ENCODE results near the gene SMIM36. TPM values are rescaled to one million over a fixed set of nuclear protein-coding genes. Genes with fewer than 3 reads are reported as not detected.
"Not testable (repeated sequence)": the region's sequence is repeated elsewhere in the genome, so short reads cannot be mapped to it uniquely, and the experiment has no call there.

The SMIM36 gene
- total RNA-seq, 2 experiments from 2014 or later: not detected

- Mint-ChIP-seq H3K9me3 (no peaks in the 10 kb centered on the region), H3K27ac (no peak overlapping the region), H3K27me3 (ENCODE audit: low read depth) (peaks cover 4% of the 10 kb centered on the region), H3K4me3 (no peak overlapping the region), H3K4me1 (ENCODE audit: low read depth) (peaks cover 31% of the 10 kb centered on the region), H3K36me3 (ENCODE audit: low read depth) (no peaks in the 10 kb centered on the region)
- intact Hi-C loops (cut with micrococcal nuclease): loop anchor here (2.0 kb wide), 1 partner anchor 16 kb away; the partner anchor contains the start of gene MMD
- DNase-seq: no peak
- CTCF ChIA-PET: no interaction called here
These were observed 74.1 kb downstream of the SMIM36 start for GRCh38 chr17:55437159-55437605.

GRCh38 chr17:55436224-55437158 is 74.8 kb downstream of the SMIM36 start:
- Mint-ChIP-seq H3K9me3 (no peaks in the 10 kb centered on the region), H3K36me3 (ENCODE audit: low read depth) (no peaks in the 10 kb centered on the region), H3K4me1 (ENCODE audit: low read depth) (peaks cover 33% of the 10 kb centered on the region), H3K27me3 (ENCODE audit: low read depth) (peaks cover 4% of the 10 kb centered on the region), H3K27ac (no peak overlapping the region), H3K4me3 (no peak overlapping the region)
- intact Hi-C loops (cut with micrococcal nuclease): loop anchor here (1.0 to 2.0 kb wide), 2 partner anchors 16 to 23 kb away; partner anchors contain the start of gene MMD
- CTCF ChIA-PET: no interaction called here
- DNase-seq: no peak

- Mint-ChIP-seq H3K27me3 (ENCODE audit: low read depth) (peaks cover 4% of the 10 kb centered on the region), H3K36me3 (ENCODE audit: low read depth) (no peaks in the 10 kb centered on the region), H3K4me1 (ENCODE audit: low read depth) (peaks cover 38% of the 10 kb centered on the region), H3K4me3 (no peak overlapping the region), H3K27ac (no peak overlapping the region), H3K9me3 (no peaks in the 10 kb centered on the region)
- no peak for DNase-seq
- intact Hi-C loops (cut with micrococcal nuclease): no loop called here
- CTCF ChIA-PET: interaction anchor here (0.6 to 1.1 kb wide), 2 partner anchors 24 to 443 kb away, joined by 3 read pairs; no protein-coding TSS in a partner anchor
These were observed 75.8 kb downstream of the SMIM36 start for GRCh38 chr17:55435408-55435807.

- no peaks in the 10 kb centered on the region for H3K36me3 Mint-ChIP-seq (ENCODE audit: low read depth)
- DNase-seq: peak; percentile 33
- intact Hi-C loops (cut with micrococcal nuclease): loop anchor here (5.0 kb wide), 1 partner anchor 588 kb away; no protein-coding TSS in a partner anchor
- no peak overlapping the region for H3K4me3 Mint-ChIP-seq
- CTCF ChIA-PET: interaction anchor here (0.6 to 1.1 kb wide), 2 partner anchors 25 to 442 kb away, joined by 3 read pairs; no protein-coding TSS in a partner anchor
- H3K9me3 Mint-ChIP-seq: no peaks in the 10 kb centered on the region
- peaks cover 38% of the 10 kb centered on the region for H3K4me1 Mint-ChIP-seq (ENCODE audit: low read depth)
- H3K27me3 Mint-ChIP-seq (ENCODE audit: low read depth): peaks cover 4% of the 10 kb centered on the region
- H3K27ac Mint-ChIP-seq: no peak overlapping the region
These were observed 76.5 kb downstream of the SMIM36 start for GRCh38 chr17:55434721-55435120.

GRCh38 chr17:55433629-55434422 is 77.4 kb downstream of the SMIM36 start:
- intact Hi-C loops (cut with micrococcal nuclease): loop anchor here (5.0 kb wide), 1 partner anchor 588 kb away; no protein-coding TSS in a partner anchor

GRCh38 chr17:55433029-55433628 is 78.1 kb downstream of the SMIM36 start:
- peaks cover 2% of the 10 kb centered on the region for H3K27me3 Mint-ChIP-seq (ENCODE audit: low read depth)
- intact Hi-C loops (cut with micrococcal nuclease): loop anchor here (5.0 kb wide), 1 partner anchor 589 kb away; no protein-coding TSS in a partner anchor
- H3K27ac Mint-ChIP-seq: no peak overlapping the region
- H3K4me1 Mint-ChIP-seq (ENCODE audit: low read depth): peaks cover 38% of the 10 kb centered on the region
- no peaks in the 10 kb centered on the region for H3K36me3 Mint-ChIP-seq (ENCODE audit: low read depth)
- H3K9me3 Mint-ChIP-seq: no peaks in the 10 kb centered on the region
- DNase-seq: no peak
- CTCF ChIA-PET: interaction anchor here (1.3 kb wide), 1 partner anchor 17 kb away, joined by 3 read pairs; no protein-coding TSS in a partner anchor
- no peak overlapping the region for H3K4me3 Mint-ChIP-seq

More at GRCh38 chr17:55433629-55434422, 77.4 kb downstream of the SMIM36 start:
- Mint-ChIP-seq H3K27me3 (ENCODE audit: low read depth) (peaks cover 2% of the 10 kb centered on the region), H3K36me3 (ENCODE audit: low read depth) (no peaks in the 10 kb centered on the region), H3K27ac (no peak overlapping the region), H3K4me1 (ENCODE audit: low read depth) (peaks cover 38% of the 10 kb centered on the region), H3K4me3 (no peak overlapping the region), H3K9me3 (no peaks in the 10 kb centered on the region)
- DNase-seq: no peak
- CTCF ChIA-PET: no interaction called here

- no peaks in the 10 kb centered on the region for H3K9me3 Mint-ChIP-seq
- H3K4me1 Mint-ChIP-seq (ENCODE audit: low read depth): peaks cover 36% of the 10 kb centered on the region
- H3K27me3 Mint-ChIP-seq (ENCODE audit: low read depth): peaks cover 2% of the 10 kb centered on the region
- CTCF ChIA-PET: interaction anchor here (0.6 to 1.3 kb wide), 3 partner anchors 17 to 169 kb away, joined by 3 read pairs; no protein-coding TSS in a partner anchor
- peak overlapping the region; percentile 44 for H3K27ac Mint-ChIP-seq
- intact Hi-C loops (cut with micrococcal nuclease): loop anchor here (1.0 to 5.0 kb wide), 3 partner anchors 10 to 590 kb away; no protein-coding TSS in a partner anchor
- no peak overlapping the region for H3K4me3 Mint-ChIP-seq
- peak; percentile 20 for DNase-seq
- no peaks in the 10 kb centered on the region for H3K36me3 Mint-ChIP-seq (ENCODE audit: low read depth)
These were observed 78.8 kb downstream of the SMIM36 start for GRCh38 chr17:55432358-55433028.

DNA sequence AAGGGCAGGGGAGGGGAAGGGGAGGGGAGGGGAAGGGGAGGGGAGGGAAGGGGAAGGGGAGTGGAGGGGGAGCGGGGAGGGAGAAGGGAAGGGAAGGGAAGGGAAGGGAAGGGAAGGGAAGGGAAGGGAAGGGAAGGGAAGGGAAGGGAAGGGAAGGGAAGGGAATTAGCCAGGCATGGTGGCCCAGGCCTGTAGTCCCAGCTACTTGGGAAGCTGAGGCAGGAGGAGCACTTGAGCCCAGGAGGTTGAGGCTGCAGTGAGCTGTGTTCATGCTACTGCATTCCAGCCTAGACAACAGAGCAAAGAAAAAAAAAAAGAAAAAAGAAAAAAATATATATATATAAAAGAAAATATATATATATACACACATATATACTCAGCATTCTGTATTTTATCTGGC is 79.3 kb downstream of the SMIM36 start:
- CTCF ChIA-PET: interaction anchor here (0.6 to 1.3 kb wide), 3 partner anchors 16 to 170 kb away, joined by 3 read pairs; no protein-coding TSS in a partner anchor
- DNase-seq: not testable (repeated sequence)

DNA sequence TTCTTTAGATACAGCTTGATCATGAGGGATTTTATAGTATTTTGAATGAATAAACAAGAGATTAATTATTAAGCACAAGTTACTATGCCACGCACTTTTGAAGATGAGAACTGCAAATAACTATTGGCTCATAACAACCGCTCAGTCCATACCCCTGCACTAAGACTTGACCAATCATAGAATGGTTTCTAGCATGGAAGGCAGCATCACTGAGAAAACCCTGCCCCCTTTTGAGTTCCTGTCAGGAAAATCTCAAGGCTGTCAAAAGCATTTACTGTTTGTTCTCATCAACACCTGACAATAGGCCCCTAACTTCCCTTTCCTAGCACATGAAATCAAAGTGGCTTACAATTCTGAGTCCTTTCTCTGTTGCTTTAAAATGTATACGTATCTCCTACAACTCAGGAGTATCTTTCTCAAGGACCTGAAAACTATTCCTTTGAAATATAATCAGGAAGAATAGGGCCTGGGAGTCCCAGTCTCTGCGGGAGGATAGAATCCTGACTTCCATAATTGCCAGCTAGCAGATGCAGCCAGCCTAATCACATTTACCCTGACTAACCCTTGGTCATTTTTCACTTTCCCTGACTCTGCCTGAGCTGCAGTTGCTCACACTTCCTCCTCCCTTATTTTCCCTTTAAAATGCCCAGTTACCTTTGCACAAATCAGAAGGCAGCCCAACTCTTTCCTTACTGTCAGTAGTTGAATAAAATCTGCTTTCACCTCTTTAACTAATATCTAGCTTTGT is 80.5 kb downstream of the SMIM36 start:
- Mint-ChIP-seq H3K4me3 (no peak overlapping the region), H3K9me3 (no peaks in the 10 kb centered on the region), H3K36me3 (ENCODE audit: low read depth) (no peaks in the 10 kb centered on the region), H3K27ac (no peak overlapping the region), H3K27me3 (ENCODE audit: low read depth) (peaks cover 4% of the 10 kb centered on the region), H3K4me1 (ENCODE audit: low read depth) (peaks cover 26% of the 10 kb centered on the region)
- intact Hi-C loops (cut with micrococcal nuclease): loop anchor here (5.0 kb wide), 1 partner anchor 592 kb away; no protein-coding TSS in a partner anchor
- CTCF ChIA-PET: no interaction called here
- DNase-seq: no peak

More for the DNA sequence above, 79.3 kb downstream of the SMIM36 start:
- H3K27me3 Mint-ChIP-seq (ENCODE audit: low read depth); H3K4me3 Mint-ChIP-seq; H3K27ac Mint-ChIP-seq; H3K9me3 Mint-ChIP-seq; H3K36me3 Mint-ChIP-seq (ENCODE audit: low read depth): not testable (repeated sequence)
- peaks cover 33% of the 10 kb centered on the region for H3K4me1 Mint-ChIP-seq (ENCODE audit: low read depth)
- intact Hi-C loops (cut with micrococcal nuclease): loop anchor here (1.0 to 5.0 kb wide), 3 partner anchors 10 to 590 kb away; no protein-coding TSS in a partner anchor

- no peak for DNase-seq
- H3K27me3 Mint-ChIP-seq (ENCODE audit: low read depth): peaks cover 24% of the 10 kb centered on the region
- peaks cover 14% of the 10 kb centered on the region for H3K4me1 Mint-ChIP-seq (ENCODE audit: low read depth)
- H3K27ac Mint-ChIP-seq: no peak overlapping the region
- intact Hi-C loops (cut with micrococcal nuclease): no loop called here
- H3K9me3 Mint-ChIP-seq: no peaks in the 10 kb centered on the region
- no peak overlapping the region for H3K4me3 Mint-ChIP-seq
- CTCF ChIA-PET: no interaction called here
- no peaks in the 10 kb centered on the region for H3K36me3 Mint-ChIP-seq (ENCODE audit: low read depth)
These were observed 83.7 kb downstream of the SMIM36 start for GRCh38 chr17:55427587-55427882.

Data from activated naive CD4-positive, alpha-beta T cell treated with anti-CD3 and anti-CD28 coated beads for 36 hours (primary cell).